Neural cell (in vitro differentiated cells): ENCODE data around the gene CLCNKA. TPM values are rescaled to one million over a fixed set of nuclear protein-coding genes. Genes with fewer than 3 reads are reported as not detected.
A peak's percentile ranks its signal among the peaks of the same experiment; 100 is the strongest.
"Not testable (repeated sequence)": the region's sequence is repeated elsewhere in the genome, so short reads cannot be mapped to it uniquely, and the experiment has no call there.

Experiments used
- H2AFZ ChIP-seq: fragments of 200-600, 300-800 bp; sonication (generic), shearing (Covaris generic); 2 replicates; pipeline ENCODE4 v1.6.0; 2014; ENCODE audit warnings: low read depth, mild to moderate bottlenecking, antibody characterized with exemption, low read length, moderate library complexity
- H3F3A ChIP-seq: fragments of 200-600 bp; shearing (Covaris generic); 2 replicates; pipeline ENCODE4 v1.6.1; 2016; ENCODE audit warnings: mild to moderate bottlenecking, moderate library complexity, mixed read lengths, antibody characterized with exemption, low read length; ENCODE audit not compliant: insufficient read depth, poor library complexity, severe bottlenecking
- H3K27ac ChIP-seq: fragments of 200-600, 300-800 bp; sonication (generic), shearing (Covaris generic); 2 replicates; pipeline ENCODE4 v1.5.1; 2014; ENCODE audit warnings: mild to moderate bottlenecking, low read length, moderate library complexity
- H3K27me3 ChIP-seq: fragments of 300-800, 200-600 bp; sonication (generic), shearing (Covaris generic); 2 replicates; pipeline ENCODE4 v1.6.0; 2014; ENCODE audit warnings: mild to moderate bottlenecking, low read depth, low read length, moderate library complexity; ENCODE audit not compliant: insufficient read depth
- H3K36me3 ChIP-seq: fragments of 300-800, 200-600 bp; sonication (generic), shearing (Covaris generic); 2 replicates; pipeline ENCODE4 v1.5.1; 2014; ENCODE audit warnings: mild to moderate bottlenecking, antibody characterized with exemption, low read length, moderate library complexity; ENCODE audit not compliant: insufficient read depth
- H3K4me2 ChIP-seq: fragments of 300-800, 200-600 bp; sonication (generic), shearing (Covaris generic); 2 replicates; pipeline ENCODE4 v1.6.0; 2014; ENCODE audit warnings: mild to moderate bottlenecking, low read length
- H3K4me3 ChIP-seq: fragments of 300-800, 200-600 bp; sonication (generic), shearing (Covaris generic); 2 replicates; pipeline ENCODE4 v1.5.1; 2014; ENCODE audit warnings: mild to moderate bottlenecking, low read length, moderate library complexity
- H3K79me2 ChIP-seq: fragments of 200-600 bp; shearing (Covaris generic); replicated peaks from 2 replicates; pipeline ENCODE4 v1.6.0; 2014; ENCODE audit warnings: mild to moderate bottlenecking, low read length, moderate library complexity; ENCODE audit not compliant: insufficient read depth
- H3K9ac ChIP-seq: fragments of 300-800, 200-600 bp; sonication (generic), shearing (Covaris generic); 2 replicates; pipeline ENCODE4 v1.6.1; 2016; ENCODE audit warnings: mild to moderate bottlenecking, low read length, mixed read lengths
- H3K9me2 ChIP-seq: fragments of 200-600 bp; shearing (Covaris generic); 2 replicates; pipeline ENCODE4 v1.6.1; 2016; ENCODE audit warnings: mild to moderate bottlenecking, low read length, mixed read lengths; ENCODE audit not compliant: insufficient read depth
- H3K9me3 ChIP-seq: fragments of 200-600, 300-800 bp; sonication (generic), shearing (Covaris generic); 2 replicates; pipeline ENCODE4 v1.6.1; 2016; ENCODE audit warnings: mild to moderate bottlenecking, mixed run types, low read length, moderate library complexity, mixed read lengths
- H4K20me1 ChIP-seq: fragments of 200-600 bp; shearing (Covaris generic); 2 replicates; pipeline ENCODE4 v1.6.1; 2016; ENCODE audit warnings: mild to moderate bottlenecking, mixed run types; ENCODE audit not compliant: insufficient read depth
- EP300 ChIP-seq: fragments of 450-650 bp; conservative IDR thresholded peaks from 2 replicates; pipeline ENCODE4 v1.6.1; 2014; ENCODE audit warnings: antibody characterized with exemption, mild to moderate bottlenecking, moderate library complexity; ENCODE audit not compliant: poor library complexity, severe bottlenecking
- EZH2 ChIP-seq: fragments of 200-600, 300-800 bp; shearing (Covaris generic), sonication (generic); IDR thresholded peaks from 2 replicates; pipeline ENCODE4 v1.6.1; 2014; ENCODE audit warnings: antibody characterized with exemption, low read length, borderline replicate concordance, mild to moderate bottlenecking; ENCODE audit not compliant: insufficient read depth, poor library complexity, severe bottlenecking
- MXI1 ChIP-seq: fragments of 450-650 bp; conservative IDR thresholded peaks from 2 replicates; pipeline ENCODE4 v1.6.1; 2014; ENCODE audit warnings: antibody characterized with exemption, mild to moderate bottlenecking; ENCODE audit not compliant: poor library complexity, severe bottlenecking
- POLR2AphosphoS5 ChIP-seq: IDR thresholded peaks from 2 replicates; pipeline ENCODE4 v1.6.1; 2012
- RAD21 ChIP-seq: fragments of 450-650 bp; conservative IDR thresholded peaks from 2 replicates; pipeline ENCODE4 v1.6.1; 2014; ENCODE audit warnings: antibody characterized with exemption, mild to moderate bottlenecking, moderate library complexity
- SMC3 ChIP-seq: fragments of 450-650 bp; conservative IDR thresholded peaks from 2 replicates; pipeline ENCODE4 v1.6.1; 2014; ENCODE audit warnings: antibody characterized with exemption, mild to moderate bottlenecking, moderate library complexity; ENCODE audit not compliant: poor library complexity
- TAF1 ChIP-seq: IDR thresholded peaks from 2 replicates; pipeline ENCODE4 v1.6.1; 2012; ENCODE audit warnings: low read depth
- polyA plus RNA-seq: library from polyadenylated mRNA; depleted of rRNA; stranded (reverse); fragments of >200 nt; gene quantifications from 2 replicates; pipeline ENCODE4 v1.2.3, GENCODE V29; 2014
- TF ChIP-seq, protein P1 (sequence below): fragments of 450-650 bp; IDR thresholded peaks from 2 replicates; pipeline ENCODE4 v1.5.1; 2014; ENCODE audit warnings: antibody characterized with exemption, mild to moderate bottlenecking, moderate library complexity; ENCODE audit not compliant: poor library complexity, severe bottlenecking
- TF ChIP-seq, protein P2 (sequence below): IDR thresholded peaks from 2 replicates; pipeline ENCODE4 v1.6.1; 2012; ENCODE audit warnings: borderline replicate concordance

The CLCNKA gene
- polyA plus RNA-seq, 1 donor from 2014 or later = not detected

DNA sequence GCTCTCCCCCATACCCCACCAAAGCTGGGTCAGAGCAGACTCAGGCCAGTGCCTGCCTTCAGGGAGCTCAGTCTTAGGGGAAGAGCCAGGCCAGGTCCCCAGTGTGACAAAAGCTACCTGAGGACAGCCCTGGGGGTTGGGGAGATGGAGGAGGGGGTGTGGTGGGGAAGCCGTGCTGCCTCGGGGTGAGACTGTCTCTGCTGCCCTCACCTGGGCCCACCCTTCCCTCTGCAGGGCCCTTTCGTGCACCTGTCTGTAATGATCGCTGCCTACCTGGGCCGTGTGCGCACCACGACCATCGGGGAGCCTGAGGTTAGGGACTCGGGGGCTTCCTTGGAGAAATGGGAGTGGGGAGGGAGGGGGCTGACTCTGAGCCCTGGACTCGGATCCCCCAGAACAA lies 4.5 kb downstream of the CLCNKA start:
- H3K9me2 ChIP-seq, H3K27ac ChIP-seq, H3F3A ChIP-seq, H3K4me2 ChIP-seq, H3K36me3 ChIP-seq, H3K9ac ChIP-seq, H4K20me1 ChIP-seq, H3K79me2 ChIP-seq, H3K4me3 ChIP-seq, H3K27me3 ChIP-seq, H2AFZ ChIP-seq, H3K9me3 ChIP-seq: not testable (repeated sequence)

DNA sequence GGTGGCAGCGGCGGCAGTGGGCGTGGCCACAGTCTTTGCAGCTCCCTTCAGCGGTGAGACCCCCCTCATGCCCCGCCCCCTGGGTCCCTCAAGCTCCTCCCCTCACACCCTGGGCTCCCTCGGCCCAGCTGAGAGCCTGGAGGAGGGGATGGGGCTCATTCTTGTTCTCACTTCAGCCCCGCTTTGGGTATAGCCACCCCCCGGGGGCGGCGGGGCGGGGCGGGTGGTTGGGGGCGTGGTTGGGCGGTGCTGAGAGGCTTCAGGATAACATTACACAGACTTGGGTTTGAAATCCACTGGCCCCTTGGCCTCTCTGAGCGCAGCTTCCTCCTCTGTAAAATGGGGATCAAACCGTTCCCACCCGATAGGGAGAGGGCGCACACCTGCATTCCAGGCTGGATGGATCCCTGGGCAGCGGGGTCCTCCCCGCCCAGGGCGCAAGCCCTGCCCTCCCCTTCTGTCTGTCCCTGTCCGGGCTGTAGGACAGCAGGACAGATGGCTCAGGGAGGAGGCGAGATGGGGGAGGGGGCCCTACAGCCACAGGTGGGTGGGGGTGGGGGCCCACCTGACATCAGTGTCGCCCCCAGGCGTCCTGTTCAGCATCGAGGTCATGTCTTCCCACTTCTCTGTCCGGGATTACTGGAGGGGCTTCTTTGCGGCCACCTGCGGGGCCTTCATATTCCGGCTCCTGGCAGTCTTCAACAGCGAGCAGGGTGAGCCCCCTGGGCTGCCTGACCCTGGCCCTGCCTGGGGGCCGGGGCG lies 5.1 kb downstream of the CLCNKA start:
- Histone ChIP-seq H3F3A (no peaks in the 10 kb centered on the region), H3K36me3 (no peaks in the 10 kb centered on the region), H3K27ac (no peak overlapping the region), H3K4me2 (no peak overlapping the region), H3K79me2 (no peaks in the 10 kb centered on the region), H3K9ac (no peak overlapping the region), H4K20me1 (no peaks in the 10 kb centered on the region), H2AFZ (no peak overlapping the region), H3K9me2 (no peaks in the 10 kb centered on the region), H3K9me3 (no peaks in the 10 kb centered on the region), H3K4me3 (peak overlapping the region; percentile 10), H3K27me3 (no peaks in the 10 kb centered on the region)
- TF ChIP-seq MXI1 (no peak), EZH2 (no peak), RAD21 (no peak), EP300 (no peak), SMC3 (no peak), POLR2AphosphoS5 (no peak), TAF1 (no peak)
- TF ChIP-seq, protein P1, sequence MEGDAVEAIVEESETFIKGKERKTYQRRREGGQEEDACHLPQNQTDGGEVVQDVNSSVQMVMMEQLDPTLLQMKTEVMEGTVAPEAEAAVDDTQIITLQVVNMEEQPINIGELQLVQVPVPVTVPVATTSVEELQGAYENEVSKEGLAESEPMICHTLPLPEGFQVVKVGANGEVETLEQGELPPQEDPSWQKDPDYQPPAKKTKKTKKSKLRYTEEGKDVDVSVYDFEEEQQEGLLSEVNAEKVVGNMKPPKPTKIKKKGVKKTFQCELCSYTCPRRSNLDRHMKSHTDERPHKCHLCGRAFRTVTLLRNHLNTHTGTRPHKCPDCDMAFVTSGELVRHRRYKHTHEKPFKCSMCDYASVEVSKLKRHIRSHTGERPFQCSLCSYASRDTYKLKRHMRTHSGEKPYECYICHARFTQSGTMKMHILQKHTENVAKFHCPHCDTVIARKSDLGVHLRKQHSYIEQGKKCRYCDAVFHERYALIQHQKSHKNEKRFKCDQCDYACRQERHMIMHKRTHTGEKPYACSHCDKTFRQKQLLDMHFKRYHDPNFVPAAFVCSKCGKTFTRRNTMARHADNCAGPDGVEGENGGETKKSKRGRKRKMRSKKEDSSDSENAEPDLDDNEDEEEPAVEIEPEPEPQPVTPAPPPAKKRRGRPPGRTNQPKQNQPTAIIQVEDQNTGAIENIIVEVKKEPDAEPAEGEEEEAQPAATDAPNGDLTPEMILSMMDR = no peak
- TF ChIP-seq, protein P2, sequence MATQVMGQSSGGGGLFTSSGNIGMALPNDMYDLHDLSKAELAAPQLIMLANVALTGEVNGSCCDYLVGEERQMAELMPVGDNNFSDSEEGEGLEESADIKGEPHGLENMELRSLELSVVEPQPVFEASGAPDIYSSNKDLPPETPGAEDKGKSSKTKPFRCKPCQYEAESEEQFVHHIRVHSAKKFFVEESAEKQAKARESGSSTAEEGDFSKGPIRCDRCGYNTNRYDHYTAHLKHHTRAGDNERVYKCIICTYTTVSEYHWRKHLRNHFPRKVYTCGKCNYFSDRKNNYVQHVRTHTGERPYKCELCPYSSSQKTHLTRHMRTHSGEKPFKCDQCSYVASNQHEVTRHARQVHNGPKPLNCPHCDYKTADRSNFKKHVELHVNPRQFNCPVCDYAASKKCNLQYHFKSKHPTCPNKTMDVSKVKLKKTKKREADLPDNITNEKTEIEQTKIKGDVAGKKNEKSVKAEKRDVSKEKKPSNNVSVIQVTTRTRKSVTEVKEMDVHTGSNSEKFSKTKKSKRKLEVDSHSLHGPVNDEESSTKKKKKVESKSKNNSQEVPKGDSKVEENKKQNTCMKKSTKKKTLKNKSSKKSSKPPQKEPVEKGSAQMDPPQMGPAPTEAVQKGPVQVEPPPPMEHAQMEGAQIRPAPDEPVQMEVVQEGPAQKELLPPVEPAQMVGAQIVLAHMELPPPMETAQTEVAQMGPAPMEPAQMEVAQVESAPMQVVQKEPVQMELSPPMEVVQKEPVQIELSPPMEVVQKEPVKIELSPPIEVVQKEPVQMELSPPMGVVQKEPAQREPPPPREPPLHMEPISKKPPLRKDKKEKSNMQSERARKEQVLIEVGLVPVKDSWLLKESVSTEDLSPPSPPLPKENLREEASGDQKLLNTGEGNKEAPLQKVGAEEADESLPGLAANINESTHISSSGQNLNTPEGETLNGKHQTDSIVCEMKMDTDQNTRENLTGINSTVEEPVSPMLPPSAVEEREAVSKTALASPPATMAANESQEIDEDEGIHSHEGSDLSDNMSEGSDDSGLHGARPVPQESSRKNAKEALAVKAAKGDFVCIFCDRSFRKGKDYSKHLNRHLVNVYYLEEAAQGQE = no peak
